Sigmoid colon (tissue), 4 donors: ENCODE measurements around the gene GPC5.

Source experiments
- EP300 ChIP-seq, 4 donors: sonication (generic); formaldehyde crosslinking; IDR thresholded peaks; one replicate each; pipeline ENCODE4 v1.6.1; 2017; ENCODE audit warnings: antibody characterized with exemption in 4 of 4
- TF ChIP-seq, protein P1 (sequence below), 4 experiments: fragments of 450-650 bp in 3 of 4; fragments of 200-600 bp in 1 of 4; IDR thresholded peaks; one replicate each; pipeline ENCODE4 v1.5.1; 2016 to 2019; ENCODE audit warnings: antibody characterized with exemption in 4 of 4, mild to moderate bottlenecking in 3 of 4, moderate library complexity in 2 of 4

DNA sequence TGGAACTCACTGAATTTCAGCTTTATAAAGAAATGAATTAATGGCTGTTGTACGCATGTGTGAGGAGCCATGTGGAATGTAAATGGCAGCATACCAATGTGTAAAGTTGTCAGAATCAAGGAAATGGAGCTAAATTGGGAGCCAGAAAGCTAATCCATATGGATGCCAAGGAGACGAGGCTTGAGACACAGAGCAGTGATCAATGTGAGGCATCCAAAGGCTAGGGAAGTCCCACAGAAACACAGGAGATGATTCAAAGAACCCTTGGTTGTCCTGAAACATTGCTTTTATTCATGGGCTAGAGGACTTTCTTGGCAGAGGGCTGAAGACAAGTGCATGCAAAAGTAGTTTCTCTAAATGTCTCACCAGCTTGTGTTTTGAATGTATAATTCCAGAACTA is 1271.7 kb downstream of the GPC5 start:
- TF ChIP-seq EP300 (IDR thresholded peaks at IDR 0.05) = no peak
- TF ChIP-seq, protein P1, sequence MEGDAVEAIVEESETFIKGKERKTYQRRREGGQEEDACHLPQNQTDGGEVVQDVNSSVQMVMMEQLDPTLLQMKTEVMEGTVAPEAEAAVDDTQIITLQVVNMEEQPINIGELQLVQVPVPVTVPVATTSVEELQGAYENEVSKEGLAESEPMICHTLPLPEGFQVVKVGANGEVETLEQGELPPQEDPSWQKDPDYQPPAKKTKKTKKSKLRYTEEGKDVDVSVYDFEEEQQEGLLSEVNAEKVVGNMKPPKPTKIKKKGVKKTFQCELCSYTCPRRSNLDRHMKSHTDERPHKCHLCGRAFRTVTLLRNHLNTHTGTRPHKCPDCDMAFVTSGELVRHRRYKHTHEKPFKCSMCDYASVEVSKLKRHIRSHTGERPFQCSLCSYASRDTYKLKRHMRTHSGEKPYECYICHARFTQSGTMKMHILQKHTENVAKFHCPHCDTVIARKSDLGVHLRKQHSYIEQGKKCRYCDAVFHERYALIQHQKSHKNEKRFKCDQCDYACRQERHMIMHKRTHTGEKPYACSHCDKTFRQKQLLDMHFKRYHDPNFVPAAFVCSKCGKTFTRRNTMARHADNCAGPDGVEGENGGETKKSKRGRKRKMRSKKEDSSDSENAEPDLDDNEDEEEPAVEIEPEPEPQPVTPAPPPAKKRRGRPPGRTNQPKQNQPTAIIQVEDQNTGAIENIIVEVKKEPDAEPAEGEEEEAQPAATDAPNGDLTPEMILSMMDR (IDR thresholded peaks at IDR 0.05) = no peak
